NCI-H2227 (cell line): ENCODE measurements around the gene JAKMIP1.

ENCODE experiments used
- DNase-seq: peaks from one replicate; lab custom pipeline; 2025; ENCODE audit not compliant: unreplicated experiment; lab: John Stamatoyannopoulos, UW

JAKMIP1 gene

GRCh38 chr4:6047130-6047673 lies 153.1 kb downstream of the JAKMIP1 start:
- no peak for DNase-seq

- DNase-seq: no peak
Observed at GRCh38 chr4:6046526-6047129, 153.7 kb downstream of the JAKMIP1 start.

GRCh38 chr4:6044805-6045204 lies 155.5 kb downstream of the JAKMIP1 start:
- no peak for DNase-seq

GRCh38 chr4:6044276-6044675 lies 156.1 kb downstream of the JAKMIP1 start:
- DNase-seq: no peak

- DNase-seq: no peak
Observed at GRCh38 chr4:6043843-6044242, 156.5 kb downstream of the JAKMIP1 start.

DNA sequence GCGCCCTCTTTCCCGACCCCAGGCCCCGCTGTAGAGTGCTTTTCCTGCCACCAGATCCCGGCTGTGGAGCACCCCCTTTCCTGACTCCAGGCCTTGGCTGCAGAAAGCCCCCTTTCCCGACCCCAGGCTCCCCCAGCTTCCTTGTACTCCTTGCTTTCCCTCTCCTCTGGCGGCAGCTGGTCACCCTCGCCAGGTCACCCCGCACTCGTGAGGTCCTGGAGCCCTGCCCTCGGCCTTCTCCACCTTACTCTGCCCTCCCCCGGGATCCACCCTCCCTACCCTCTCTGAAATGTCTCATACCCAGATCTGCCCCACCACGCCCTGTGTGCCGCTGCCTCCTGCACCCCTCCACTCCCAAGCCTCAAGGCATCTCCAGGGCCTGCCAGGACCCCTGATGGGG lies 157.2 kb downstream of the JAKMIP1 start:
- DNase-seq: no peak

DNA sequence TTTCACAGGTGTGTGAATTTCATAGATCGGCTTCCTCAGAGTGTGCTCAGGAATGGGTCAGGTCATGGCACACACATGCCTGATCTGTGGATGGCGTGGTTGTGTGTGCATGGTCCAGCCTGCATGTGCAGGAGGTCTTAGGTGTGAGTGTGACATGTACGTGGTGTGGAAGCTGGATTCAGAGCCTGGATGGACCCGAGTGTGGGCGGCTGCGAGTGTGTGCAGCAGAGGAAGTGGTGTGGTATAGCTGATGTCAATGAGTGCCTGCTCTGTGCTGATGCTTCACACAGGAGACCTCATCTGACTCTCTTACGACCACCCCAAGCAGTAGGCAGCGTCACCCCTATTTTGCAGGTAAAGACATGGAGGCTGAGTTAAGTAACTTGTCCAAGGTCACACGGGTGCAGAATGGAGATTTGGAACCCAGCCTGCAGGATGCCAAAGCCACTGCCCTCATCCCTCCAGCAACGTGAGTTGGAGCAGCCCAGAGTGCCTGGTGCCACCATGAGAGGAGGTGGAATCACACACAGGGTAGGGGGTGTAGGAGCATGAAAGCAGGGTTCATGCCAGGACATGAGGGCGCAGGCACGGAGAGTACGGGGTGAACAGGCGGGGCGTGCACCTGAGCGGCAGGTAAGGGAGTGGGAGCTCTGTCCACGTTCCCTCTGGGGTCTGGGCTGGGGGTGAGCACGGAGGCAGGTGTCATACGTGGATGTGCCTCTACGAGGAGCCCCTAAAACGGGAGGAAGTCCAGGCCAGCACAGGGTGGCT lies 157.9 kb downstream of the JAKMIP1 start:
- no peak for DNase-seq

DNA sequence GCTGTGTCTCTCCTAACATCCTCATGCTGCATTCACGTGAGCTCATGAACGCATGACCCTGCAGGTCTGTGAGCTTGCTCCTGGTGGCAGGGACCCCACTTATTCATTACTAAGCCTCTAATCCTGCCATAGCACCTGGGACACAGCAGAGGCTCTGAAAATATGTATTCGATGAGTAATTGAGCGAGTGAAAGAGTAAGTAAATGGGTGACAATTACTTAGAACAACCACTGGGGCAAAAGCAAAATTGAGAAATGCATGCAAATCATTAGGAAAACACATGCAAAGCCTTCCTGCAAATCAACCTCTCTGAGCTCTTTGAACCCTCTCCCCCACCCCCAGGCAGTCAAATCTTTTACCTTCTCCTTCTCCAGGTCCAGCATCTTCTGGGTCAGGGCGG lies 158.5 kb downstream of the JAKMIP1 start:
- no peak for DNase-seq

DNA sequence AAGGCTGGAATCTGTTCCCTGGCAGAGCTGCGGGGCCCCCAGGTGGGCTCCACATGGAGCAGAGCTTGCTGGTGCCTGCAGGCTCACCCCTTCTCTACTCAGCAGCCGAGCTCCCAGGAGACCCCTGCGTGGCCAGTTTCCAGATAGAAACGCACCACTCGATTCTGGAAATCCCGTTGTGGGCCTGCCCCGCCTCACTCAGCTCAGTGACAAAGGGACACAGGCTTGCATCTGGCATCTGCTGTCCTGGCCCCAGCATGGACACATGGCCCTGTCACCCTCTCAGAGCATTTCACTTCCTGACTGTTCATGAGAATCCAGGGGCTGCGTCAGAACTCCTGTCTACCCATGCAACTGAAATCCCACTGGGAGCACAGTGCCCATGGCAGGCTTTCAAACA lies 161.6 kb downstream of the JAKMIP1 start:
- DNase-seq: no peak

DNA sequence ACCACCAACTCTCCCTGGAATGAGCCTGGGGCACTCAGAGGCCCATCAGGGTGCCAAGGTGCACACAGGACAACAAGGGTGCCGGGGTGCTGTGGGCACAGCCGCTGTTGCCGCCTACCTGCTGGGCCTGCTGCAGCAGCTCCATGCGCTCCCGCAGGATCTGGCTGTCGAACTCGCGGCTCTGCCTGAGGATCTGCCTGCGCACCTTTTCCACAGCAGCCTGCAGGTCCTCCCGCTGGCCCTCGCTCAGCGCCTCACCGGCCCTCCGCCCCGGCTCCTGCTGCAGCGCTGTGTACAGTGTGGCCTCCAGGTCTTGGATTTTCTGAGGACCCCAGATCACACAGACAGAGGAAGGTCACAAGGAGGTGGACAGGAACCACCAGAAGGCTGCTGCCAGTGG lies 164.6 kb downstream of the JAKMIP1 start:
- DNase-seq: no peak

DNA sequence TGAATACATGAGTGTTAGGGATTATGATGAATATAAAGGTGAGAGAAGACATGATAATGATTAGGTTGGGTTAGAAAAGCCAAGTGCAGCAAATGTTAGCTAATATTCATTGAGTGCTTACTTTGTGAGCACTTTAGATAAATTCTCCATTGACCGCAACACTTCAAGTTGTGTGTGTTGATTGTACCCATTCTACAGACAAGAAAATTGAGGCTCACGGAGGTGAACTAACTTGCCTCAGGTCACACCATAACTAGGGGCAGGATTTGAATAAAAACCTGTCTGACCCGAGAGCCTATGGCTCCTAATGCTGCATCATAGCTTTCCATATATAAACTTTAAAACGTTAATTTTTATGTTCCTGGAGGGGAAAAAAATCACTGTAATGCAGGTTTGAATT lies 167.0 kb downstream of the JAKMIP1 start:
- DNase-seq: no peak

GRCh38 chr4:6032249-6033244 lies 167.8 kb downstream of the JAKMIP1 start:
- no peak for DNase-seq

DNA sequence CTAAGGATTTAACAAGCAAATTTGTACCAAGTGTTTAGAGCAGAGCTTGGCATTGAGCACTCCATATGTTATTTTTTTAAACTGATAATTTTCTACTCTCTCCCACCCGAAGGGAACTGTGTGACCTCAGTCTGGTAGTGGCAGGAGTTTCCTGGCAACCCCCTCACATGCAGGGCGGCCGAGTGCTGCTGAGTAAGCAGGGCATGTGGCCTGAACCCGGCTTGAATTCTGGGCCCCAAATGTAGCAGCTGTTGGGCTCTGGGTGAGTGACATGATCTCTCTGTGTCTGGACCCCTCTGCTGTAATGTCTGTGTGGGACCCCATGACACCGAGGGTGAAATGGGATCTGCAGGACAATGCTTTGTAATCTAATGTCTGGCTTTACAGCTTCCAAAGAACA lies 168.5 kb downstream of the JAKMIP1 start:
- DNase-seq: no peak

- DNase-seq: no peak
Observed at GRCh38 chr4:6030679-6031078, 169.7 kb downstream of the JAKMIP1 start.

DNA sequence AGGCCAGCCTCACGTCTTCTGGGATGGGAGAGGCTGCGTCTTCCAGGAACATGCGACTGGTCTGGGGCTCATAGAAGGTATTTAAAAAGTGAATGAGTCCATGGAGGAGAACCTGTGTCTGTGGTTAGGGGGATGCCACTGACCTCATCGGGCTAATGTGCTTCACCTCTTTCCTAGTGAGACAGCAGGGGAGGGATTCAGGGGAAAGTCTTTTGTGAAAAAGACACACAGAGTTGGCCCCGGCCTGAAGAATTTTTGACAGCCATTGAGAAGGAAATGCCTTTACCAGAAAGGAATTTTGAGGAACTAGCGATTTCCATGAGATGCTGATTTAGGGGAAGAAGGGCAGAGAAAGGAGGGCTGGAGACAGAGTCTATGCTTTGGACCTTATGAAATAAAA lies 171.1 kb downstream of the JAKMIP1 start:
- no peak for DNase-seq

DNA sequence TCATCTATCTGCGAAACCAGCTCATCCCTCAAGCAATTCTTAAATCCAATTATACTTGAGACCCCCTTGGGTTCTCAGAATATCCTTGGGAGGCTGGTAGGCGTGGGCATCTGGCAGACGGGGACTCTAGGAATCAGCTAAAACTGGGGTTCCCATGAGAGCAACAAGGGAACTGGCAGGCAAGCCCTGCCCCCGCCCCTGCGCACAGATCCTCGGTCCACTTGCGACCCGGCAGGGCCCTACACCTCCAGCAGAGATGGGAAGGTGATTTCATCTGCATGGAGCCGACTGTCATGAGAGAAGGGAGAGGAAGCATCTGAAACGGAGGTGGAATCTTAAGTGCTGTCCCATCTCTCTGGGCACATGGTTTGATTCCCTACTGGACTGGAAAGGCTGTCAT lies 172.2 kb downstream of the JAKMIP1 start:
- DNase-seq: no peak

GRCh38 chr4:6027392-6027791 lies 173.0 kb downstream of the JAKMIP1 start:
- DNase-seq: no peak

DNA sequence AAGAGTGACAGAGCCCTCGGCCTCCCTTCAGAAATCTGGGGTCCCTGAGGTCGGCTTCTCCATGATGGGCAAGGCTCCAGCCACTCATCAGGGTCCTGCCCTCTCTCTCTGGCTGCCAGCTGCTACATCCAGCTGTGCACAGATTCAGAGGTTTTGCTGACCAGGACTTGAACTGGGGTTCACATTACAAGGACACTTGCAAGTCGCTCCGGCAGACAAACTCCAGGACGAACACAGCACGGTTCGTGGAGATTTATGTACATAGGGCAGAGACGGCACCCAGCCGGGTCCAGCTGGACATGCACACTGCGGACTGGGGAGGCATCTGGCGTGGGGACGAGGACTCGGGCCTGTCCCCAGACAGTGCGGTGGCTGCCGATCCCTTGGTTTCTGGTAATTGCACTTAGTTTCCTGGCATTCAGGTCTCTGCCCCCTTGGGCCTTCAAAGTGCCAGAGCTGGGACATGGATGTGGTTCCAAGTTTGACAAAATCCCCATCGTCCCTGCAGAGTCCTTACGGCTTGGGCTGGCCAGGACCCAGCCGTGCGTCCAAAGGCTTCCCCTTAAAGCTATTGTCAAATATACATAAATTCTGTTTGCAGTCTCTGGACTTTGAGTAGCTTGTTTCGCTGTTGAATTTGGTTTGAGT lies 175.9 kb downstream of the JAKMIP1 start:
- no peak for DNase-seq

DNA sequence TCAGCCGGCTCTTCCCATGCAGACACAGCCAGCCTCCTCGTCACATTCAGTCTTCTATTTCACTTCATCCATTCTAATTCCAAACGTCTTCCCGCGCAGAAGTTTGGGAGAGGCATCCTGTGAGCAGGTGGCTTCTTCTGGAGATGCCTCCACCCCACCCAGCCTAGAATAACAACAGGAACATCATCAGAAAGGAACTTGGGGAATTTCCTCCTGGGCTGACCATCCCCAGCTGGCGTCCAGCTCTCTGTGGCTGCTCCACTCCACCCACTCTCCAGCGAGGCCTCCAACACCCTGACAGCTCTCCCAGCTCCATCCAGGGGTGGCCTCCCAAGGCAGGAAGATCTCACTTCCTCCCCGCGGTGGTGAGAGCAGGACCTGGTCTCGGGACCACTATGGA lies 176.6 kb downstream of the JAKMIP1 start:
- DNase-seq: no peak

- no peak for DNase-seq
Observed at GRCh38 chr4:6022607-6023288, 177.6 kb downstream of the JAKMIP1 start.
